HG02938 (cell line): ENCODE results near the gene VEGFC.
A peak's percentile ranks its signal among the peaks of the same experiment; 100 is the strongest.

ENCODE experiments used
- ATAC-seq: cut with Tn5 transposase; IDR thresholded peaks from one replicate; pipeline ENCODE4 v1.9.1; 2021; ENCODE audit warnings: mild to moderate bottlenecking, moderate library complexity; ENCODE audit not compliant: unreplicated experiment

VEGFC gene, protein sequence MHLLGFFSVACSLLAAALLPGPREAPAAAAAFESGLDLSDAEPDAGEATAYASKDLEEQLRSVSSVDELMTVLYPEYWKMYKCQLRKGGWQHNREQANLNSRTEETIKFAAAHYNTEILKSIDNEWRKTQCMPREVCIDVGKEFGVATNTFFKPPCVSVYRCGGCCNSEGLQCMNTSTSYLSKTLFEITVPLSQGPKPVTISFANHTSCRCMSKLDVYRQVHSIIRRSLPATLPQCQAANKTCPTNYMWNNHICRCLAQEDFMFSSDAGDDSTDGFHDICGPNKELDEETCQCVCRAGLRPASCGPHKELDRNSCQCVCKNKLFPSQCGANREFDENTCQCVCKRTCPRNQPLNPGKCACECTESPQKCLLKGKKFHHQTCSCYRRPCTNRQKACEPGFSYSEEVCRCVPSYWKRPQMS

DNA sequence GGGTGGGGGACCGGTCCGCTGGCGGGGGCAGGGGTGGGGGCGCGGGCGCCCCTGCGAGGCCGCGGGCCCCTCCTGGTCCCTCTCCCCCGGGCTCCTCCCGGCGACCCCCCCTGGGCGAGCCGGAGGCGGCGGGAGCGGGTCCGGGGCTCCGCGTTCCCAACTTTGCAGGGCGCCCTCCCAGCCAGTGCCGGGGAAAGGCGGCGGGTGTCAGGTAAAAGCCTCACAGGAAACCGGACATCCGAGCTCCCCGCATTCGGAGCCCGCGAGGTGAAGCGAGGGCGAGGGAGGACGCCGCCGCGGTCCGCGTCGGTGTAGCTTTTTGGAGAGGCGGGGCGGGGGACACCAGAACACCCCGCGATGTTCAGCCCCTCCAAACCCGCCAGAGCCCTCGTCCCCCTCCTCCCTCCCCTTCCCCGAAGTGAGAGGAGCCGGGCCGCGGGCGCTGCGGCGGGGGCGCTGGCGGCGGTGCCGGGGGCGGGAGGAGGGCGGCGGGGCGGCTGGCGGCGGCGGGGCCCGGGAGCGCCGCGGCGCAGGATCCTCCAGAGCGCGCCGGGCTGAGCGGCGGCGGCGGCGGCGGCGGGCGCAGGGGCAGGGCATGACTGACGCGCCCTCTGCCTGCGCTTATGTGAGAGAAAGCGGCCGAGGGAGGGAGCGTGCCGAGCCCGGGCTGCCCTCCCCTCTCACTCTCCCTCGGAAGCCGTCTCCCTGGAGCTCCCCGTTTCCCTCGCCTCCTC, at the start of gene VEGFC:
Gene VEGFC (minus strand): TSS at position 597 of the 734 bp plus-strand sequence. CDS start 611 bp downstream, outside the sequence.
- peak; percentile 73 for ATAC-seq

DNA sequence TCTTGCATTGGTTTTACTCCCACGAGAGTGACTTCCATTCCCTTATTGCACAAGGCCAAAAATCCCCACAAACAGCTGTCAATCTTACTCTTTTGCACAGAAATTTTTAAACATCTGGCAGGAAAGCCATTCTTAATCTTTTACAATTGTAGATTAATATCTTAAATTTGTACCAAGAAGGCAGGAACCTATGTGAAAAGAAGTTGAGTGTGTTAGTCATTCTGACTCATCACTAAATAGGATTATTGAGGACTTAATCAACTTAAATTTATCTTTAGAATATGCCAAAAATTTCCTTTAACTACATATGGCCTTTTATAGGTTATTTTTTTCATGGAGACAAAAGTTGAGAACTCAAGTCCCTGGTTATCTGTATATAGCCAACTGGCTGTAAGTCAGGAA, 49.0 kb upstream of the VEGFC start:
- ATAC-seq: no peak

- no peak for ATAC-seq
Observed at GRCh38 chr4:176840166-176840565, 47.4 kb upstream of the VEGFC start.

- no peak for ATAC-seq
Observed at GRCh38 chr4:176839656-176840055, 46.9 kb upstream of the VEGFC start.

GRCh38 chr4:176838601-176839433, 46.1 kb upstream of the VEGFC start:
- ATAC-seq: no peak

- no peak for ATAC-seq
Observed at GRCh38 chr4:176837169-176837895, 44.6 kb upstream of the VEGFC start.

DNA sequence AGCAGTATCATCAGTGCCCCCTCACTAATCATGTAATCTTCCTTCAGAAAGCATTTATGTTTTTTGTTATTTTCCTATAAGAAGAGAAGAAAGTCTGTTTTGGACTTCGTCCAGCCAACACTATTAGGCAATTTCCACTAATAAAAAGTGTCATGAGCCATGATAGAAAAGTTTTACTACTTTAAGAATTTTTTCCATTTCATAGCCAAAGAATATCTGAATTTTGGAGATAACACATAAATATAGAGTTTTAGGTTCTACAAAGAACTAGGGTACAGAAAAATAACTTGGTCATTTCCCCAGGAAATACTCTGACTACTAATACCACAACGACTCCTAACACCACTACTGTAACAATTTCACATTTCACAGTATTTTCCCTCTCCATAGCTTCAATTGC, 41.8 kb upstream of the VEGFC start:
- no peak for ATAC-seq

DNA sequence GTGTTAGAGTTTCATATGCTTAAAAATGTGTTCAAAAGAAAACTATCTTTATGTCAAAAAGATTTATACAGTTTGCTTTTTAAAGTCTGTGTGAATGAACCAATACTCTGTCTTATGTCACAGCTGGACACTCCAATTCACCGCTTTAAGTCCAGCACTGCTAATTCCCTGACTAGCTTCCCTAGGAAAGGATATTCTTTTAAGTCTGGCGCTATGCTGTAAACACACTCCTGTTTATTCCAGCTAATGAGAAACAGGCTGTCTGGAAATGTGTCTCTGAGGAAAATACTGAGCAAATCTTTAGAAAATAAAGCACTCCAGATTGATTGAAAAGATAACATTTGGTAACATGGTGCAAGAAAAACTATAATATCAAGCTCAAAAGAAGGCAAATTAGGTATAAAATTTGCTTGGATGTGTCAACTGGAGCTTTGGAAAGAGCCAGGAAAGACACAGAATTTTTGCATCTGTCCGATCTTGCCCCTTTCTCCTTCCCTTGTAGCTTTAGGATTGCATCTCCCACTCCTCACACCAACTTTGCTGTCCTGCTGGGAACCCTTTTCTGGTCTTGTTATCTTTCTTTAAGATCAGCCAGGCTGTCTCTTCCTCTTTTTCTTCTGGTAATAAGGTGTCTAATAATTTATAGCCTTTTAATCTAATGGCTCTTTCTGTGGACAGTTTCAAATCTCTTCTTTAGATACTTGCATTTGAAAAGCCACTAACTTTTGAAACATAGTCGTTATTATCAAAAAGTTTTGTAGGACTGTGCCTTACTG, 40.9 kb upstream of the VEGFC start:
- no peak for ATAC-seq

GRCh38 chr4:176830971-176831370, 38.2 kb upstream of the VEGFC start:
- no peak for ATAC-seq

DNA sequence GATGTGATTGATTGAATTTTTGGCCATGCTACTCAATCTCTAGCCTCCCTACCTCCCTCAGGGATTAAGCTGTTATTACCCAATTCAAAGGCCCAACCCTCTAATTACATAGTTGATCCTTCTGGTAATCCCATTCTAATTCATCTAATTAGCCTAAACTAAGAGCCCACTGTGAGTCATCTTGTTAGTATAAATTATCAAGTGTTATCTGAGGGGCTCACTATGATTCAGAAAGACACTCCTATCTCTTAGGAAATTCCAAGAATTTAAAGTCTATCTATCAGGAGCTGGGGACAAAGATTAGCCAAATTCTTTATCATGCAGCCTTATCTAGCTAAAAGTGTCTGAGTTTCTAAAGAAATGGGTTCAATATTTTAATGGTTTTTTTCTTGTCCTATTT, 32.9 kb upstream of the VEGFC start:
- no peak for ATAC-seq

DNA sequence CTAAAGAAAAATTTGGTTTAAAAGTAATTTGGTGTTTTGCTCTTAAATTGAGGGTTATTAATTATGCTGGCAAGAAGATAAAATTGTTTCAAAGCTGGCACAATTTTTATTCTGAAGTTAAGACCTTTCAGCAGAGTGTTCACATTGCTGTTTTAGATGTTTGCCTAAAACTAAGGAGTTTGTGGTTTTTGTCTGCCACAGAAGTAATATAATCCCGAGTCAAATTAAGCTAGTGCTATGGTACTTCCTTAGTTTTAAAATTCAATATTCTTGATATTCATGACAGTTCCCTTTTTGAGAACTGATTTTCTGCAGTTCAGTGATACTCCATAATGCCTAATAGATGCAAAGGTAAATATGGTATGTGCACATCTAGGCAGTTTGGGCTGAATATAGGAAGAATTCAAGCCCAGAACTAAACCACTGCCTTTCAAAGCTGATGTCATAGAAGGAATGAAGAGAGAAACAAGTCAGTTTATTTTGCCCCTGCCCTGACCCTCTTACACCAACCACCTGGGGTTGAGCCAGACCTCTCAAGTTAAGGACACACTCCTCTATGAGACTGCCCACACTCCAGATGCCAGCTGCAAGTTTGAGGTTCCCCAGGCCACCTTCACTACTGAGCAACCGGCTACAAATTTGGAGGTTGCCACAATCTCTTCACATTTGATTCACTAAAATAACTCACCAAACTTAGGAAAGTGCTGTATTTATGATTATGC, 32.1 kb upstream of the VEGFC start:
- ATAC-seq: no peak

DNA sequence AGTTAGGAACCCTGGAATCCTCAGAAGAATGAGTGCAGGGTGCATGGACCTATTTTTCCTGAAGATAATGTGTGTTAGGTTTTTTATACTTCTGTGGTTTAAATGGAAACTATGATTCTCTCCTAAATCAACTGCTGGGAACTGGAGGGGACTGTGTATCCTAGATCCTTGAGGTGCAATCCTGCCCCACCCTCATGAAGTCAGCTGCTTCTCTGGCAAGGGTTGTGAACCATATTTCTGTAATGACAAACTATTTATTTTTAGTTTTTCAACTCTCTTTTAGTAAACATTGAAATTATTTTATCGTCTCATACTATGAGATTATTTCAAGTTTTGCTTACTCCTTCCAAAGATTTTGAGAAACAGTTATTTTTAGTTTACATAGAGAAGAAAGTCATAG, 25.8 kb upstream of the VEGFC start:
- no peak for ATAC-seq

- ATAC-seq: peak; percentile 88
Observed at GRCh38 chr4:176817204-176817603, 24.5 kb upstream of the VEGFC start.

DNA sequence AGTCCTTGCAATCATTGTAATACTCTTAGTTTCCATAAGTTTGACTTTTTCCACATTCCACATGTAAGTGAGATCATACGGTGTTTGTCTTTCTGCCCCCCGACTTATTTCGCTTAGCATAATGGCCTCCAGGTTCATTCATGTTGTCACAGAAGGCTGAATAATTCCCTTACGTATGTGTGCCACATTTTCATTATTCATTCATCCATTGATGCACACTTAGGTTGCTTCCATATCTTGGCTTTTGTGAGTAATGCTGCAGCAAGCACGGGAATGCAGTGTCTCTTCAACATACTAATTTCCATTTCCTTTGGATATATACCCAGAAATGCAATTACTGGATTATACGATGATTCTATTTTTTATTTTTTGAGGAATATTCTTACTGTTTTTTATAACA, 22.0 kb upstream of the VEGFC start:
- ATAC-seq: no peak

- no peak for ATAC-seq
Observed at GRCh38 chr4:176810481-176811249, 17.9 kb upstream of the VEGFC start.

DNA sequence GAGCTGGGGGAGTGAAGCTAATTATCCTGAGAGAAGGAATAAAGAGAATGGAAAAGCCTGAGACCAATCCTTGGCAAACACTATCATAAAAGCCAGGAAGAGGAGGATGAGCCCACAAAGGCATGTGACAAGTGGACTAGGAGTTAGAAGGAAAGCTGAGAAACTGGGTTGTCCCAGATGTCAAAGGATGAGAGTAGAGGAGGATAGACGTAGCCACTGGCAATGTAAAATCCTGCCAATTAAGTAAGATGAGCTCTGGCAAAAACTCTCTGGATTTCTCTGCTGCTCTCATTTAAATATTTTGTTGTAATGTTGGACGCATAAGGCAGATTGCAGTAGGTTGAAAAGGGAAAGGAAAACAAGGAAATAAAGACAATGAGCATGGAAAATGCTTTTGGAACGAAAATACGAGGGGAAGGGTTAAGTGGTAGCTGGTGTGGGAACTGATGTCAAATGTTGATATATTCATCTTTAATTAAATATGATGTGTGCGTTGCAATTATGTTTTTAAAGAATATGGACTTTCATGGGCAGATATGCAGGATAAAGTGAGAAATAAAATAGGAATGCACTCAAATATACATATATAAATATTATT, 14.2 kb upstream of the VEGFC start:
- no peak for ATAC-seq

GRCh38 chr4:176805155-176805554, 12.4 kb upstream of the VEGFC start:
- no peak for ATAC-seq

DNA sequence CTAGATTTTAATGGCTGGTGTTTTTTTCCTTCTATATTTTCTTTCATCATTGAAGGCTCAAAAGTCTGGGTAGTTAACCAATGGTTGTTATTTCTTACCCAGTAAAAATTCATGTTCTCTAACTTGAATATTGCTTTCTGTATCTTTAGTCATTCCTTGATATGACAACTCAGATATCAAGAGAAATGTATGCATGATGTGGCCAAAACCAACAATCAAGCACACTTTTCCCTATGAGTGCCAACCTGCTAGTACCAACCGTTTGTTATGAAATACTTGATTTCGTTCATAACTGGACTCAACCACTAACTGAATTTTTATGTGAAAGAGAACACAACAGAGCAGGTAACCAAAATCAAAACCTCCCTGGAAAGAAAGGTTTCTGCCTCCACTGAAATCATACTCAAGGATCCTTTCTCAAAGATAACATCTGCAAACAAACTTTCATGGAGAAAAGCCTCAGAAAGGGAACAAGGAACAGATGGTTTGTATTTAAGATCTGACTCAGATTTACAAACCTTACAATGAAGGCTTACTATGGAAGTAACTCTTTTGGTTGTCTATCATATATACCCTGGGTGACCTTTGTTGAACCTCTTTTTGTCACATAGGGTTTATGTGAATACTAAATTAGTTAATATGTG, 8.3 kb upstream of the VEGFC start:
- ATAC-seq: no peak
